Measurements from ENCODE around the gene CHPT1. TPM values are rescaled to one million over a fixed set of nuclear protein-coding genes. Genes with fewer than 3 reads are reported as not detected.

The CHPT1 gene
- polyA plus RNA-seq, 1 donor from 2014 or later, result 20.5 TPM

DNA sequence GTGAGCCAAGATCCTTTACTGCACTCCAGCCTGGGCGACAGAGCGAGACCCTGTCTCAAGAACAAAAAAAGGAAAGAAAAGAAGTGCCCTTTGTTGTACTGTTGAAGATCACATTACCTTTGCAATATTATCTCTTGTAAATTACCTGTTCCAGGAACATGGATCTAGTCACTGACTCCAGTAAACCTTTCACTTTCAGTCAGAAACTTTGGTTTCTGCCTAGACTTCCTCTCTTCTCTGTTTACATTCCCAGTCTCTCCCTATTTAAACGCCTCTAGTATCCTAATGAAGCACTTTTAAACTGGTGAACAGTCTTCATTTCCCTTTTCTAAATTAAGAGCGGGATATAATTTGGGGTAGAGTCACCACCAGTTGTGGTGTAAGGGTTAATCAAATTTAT lies 12.8 kb downstream of the CHPT1 start:
- TF ChIP-seq RAD21 (conservative IDR thresholded peaks at IDR 0.05) (no peak), MXI1 (conservative IDR thresholded peaks at IDR 0.05; ENCODE audit: poor library complexity, severe bottlenecking) (no peak), EP300 (conservative IDR thresholded peaks at IDR 0.05; ENCODE audit: poor library complexity, severe bottlenecking) (no peak), POLR2AphosphoS5 (IDR thresholded peaks at IDR 0.05) (no peak), EZH2 (IDR thresholded peaks at IDR 0.05; ENCODE audit: borderline replicate concordance, insufficient read depth, low read length, poor library complexity, severe bottlenecking) (no peak), TAF1 (IDR thresholded peaks at IDR 0.05; ENCODE audit: low read depth) (no peak), SMC3 (conservative IDR thresholded peaks at IDR 0.05; ENCODE audit: poor library complexity) (no peak)
- no peak overlapping the region for H3K9ac ChIP-seq (ENCODE audit: low read length)
- H4K20me1 ChIP-seq (ENCODE audit: insufficient read depth), result no peaks in the 10 kb centered on the region
- H3K4me3 ChIP-seq (ENCODE audit: low read length), result no peak overlapping the region
- H2AFZ ChIP-seq (ENCODE audit: low read depth, low read length), result no peak overlapping the region
- no peaks in the 10 kb centered on the region for H3K9me2 ChIP-seq (ENCODE audit: insufficient read depth, low read length)
- H3K9me3 ChIP-seq (ENCODE audit: low read length), result no peaks in the 10 kb centered on the region
- H3K4me2 ChIP-seq (ENCODE audit: low read length), result no peak overlapping the region
- no peaks in the 10 kb centered on the region for H3K79me2 ChIP-seq (replicated peaks; ENCODE audit: insufficient read depth, low read length)
- H3F3A ChIP-seq (ENCODE audit: insufficient read depth, low read length, poor library complexity, severe bottlenecking), result no peaks in the 10 kb centered on the region
- no peaks in the 10 kb centered on the region for H3K36me3 ChIP-seq (ENCODE audit: insufficient read depth, low read length)
- no peaks in the 10 kb centered on the region for H3K27me3 ChIP-seq (ENCODE audit: insufficient read depth, low read depth, low read length)
- H3K27ac ChIP-seq (ENCODE audit: low read length), result no peak overlapping the region

DNA sequence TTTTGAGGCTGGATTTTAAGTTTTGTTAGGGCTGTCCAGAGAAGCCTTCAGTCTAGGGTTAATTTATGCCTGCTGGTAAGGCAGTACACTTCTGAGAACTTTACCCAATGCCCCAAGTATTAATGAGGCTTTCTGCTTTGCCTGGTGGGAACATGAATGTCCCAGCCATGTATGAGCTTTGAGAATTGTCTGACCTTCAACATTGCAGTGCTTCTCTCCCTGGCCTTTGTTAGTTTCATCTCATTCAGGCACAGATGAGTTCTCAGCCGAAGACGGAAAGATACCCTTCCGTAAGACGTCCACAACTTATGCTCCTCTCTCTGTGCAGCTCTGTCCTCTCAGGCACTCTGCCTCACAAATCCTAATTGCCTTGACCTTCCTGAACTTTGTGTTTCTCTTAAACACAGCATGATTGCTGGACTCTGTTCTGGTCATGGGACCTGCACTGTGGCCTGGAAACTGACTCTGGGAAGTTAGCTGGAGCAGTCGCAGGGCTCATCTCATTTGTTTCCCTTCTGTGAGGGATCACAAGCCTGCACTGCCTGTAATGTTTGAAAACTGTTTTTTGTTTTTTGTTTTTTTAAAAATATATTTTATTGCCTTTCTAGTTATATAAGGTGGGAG lies 15.7 kb downstream of the CHPT1 start:
- H3K9me3 ChIP-seq (ENCODE audit: low read length), result no peaks in the 10 kb centered on the region
- H3F3A ChIP-seq (ENCODE audit: insufficient read depth, low read length, poor library complexity, severe bottlenecking), result no peaks in the 10 kb centered on the region
- H3K79me2 ChIP-seq (replicated peaks; ENCODE audit: insufficient read depth, low read length), result no peaks in the 10 kb centered on the region
- no peaks in the 10 kb centered on the region for H3K36me3 ChIP-seq (ENCODE audit: insufficient read depth, low read length)
- H3K27me3 ChIP-seq (ENCODE audit: insufficient read depth, low read depth, low read length), result no peaks in the 10 kb centered on the region
- no peak overlapping the region for H3K4me2 ChIP-seq (ENCODE audit: low read length)
- no peaks in the 10 kb centered on the region for H4K20me1 ChIP-seq (ENCODE audit: insufficient read depth)
- H3K27ac ChIP-seq (ENCODE audit: low read length), result no peak overlapping the region
- H3K9me2 ChIP-seq (ENCODE audit: insufficient read depth, low read length), result no peaks in the 10 kb centered on the region
- H3K9ac ChIP-seq (ENCODE audit: low read length), result no peak overlapping the region
- H3K4me3 ChIP-seq (ENCODE audit: low read length), result no peak overlapping the region
- no peak overlapping the region for H2AFZ ChIP-seq (ENCODE audit: low read depth, low read length)
- TF ChIP-seq EP300 (conservative IDR thresholded peaks at IDR 0.05; ENCODE audit: poor library complexity, severe bottlenecking), result no peak
- no peak for TF ChIP-seq TAF1 (IDR thresholded peaks at IDR 0.05; ENCODE audit: low read depth)
- no peak for TF ChIP-seq POLR2AphosphoS5 (IDR thresholded peaks at IDR 0.05)
- TF ChIP-seq, protein P1, sequence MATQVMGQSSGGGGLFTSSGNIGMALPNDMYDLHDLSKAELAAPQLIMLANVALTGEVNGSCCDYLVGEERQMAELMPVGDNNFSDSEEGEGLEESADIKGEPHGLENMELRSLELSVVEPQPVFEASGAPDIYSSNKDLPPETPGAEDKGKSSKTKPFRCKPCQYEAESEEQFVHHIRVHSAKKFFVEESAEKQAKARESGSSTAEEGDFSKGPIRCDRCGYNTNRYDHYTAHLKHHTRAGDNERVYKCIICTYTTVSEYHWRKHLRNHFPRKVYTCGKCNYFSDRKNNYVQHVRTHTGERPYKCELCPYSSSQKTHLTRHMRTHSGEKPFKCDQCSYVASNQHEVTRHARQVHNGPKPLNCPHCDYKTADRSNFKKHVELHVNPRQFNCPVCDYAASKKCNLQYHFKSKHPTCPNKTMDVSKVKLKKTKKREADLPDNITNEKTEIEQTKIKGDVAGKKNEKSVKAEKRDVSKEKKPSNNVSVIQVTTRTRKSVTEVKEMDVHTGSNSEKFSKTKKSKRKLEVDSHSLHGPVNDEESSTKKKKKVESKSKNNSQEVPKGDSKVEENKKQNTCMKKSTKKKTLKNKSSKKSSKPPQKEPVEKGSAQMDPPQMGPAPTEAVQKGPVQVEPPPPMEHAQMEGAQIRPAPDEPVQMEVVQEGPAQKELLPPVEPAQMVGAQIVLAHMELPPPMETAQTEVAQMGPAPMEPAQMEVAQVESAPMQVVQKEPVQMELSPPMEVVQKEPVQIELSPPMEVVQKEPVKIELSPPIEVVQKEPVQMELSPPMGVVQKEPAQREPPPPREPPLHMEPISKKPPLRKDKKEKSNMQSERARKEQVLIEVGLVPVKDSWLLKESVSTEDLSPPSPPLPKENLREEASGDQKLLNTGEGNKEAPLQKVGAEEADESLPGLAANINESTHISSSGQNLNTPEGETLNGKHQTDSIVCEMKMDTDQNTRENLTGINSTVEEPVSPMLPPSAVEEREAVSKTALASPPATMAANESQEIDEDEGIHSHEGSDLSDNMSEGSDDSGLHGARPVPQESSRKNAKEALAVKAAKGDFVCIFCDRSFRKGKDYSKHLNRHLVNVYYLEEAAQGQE (IDR thresholded peaks at IDR 0.05; ENCODE audit: borderline replicate concordance), result no peak

DNA sequence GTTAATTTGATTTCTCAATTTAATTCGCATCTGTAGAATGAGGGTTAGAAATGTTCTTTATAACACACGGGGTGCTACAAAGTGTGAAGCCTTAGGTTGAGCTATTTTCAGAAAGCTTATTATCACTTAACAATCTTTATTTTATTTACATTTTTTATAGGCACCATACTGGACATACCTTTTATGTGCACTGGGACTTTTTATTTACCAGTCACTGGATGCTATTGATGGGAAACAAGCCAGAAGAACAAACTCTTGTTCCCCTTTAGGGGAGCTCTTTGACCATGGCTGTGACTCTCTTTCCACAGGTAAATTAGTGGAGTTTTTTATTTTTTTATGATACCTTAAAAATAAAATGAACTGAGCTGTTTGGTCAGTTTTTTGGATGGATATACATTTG lies 16.5 kb downstream of the CHPT1 start:
- H3K27ac ChIP-seq (ENCODE audit: low read length), result no peak overlapping the region
- no peak overlapping the region for H2AFZ ChIP-seq (ENCODE audit: low read depth, low read length)
- TF ChIP-seq TAF1 (IDR thresholded peaks at IDR 0.05; ENCODE audit: low read depth) (no peak), EZH2 (IDR thresholded peaks at IDR 0.05; ENCODE audit: borderline replicate concordance, insufficient read depth, low read length, poor library complexity, severe bottlenecking) (no peak), RAD21 (conservative IDR thresholded peaks at IDR 0.05) (no peak), EP300 (conservative IDR thresholded peaks at IDR 0.05; ENCODE audit: poor library complexity, severe bottlenecking) (no peak), POLR2AphosphoS5 (IDR thresholded peaks at IDR 0.05) (no peak), SMC3 (conservative IDR thresholded peaks at IDR 0.05; ENCODE audit: poor library complexity) (no peak), MXI1 (conservative IDR thresholded peaks at IDR 0.05; ENCODE audit: poor library complexity, severe bottlenecking) (no peak)
- TF ChIP-seq, protein P2, sequence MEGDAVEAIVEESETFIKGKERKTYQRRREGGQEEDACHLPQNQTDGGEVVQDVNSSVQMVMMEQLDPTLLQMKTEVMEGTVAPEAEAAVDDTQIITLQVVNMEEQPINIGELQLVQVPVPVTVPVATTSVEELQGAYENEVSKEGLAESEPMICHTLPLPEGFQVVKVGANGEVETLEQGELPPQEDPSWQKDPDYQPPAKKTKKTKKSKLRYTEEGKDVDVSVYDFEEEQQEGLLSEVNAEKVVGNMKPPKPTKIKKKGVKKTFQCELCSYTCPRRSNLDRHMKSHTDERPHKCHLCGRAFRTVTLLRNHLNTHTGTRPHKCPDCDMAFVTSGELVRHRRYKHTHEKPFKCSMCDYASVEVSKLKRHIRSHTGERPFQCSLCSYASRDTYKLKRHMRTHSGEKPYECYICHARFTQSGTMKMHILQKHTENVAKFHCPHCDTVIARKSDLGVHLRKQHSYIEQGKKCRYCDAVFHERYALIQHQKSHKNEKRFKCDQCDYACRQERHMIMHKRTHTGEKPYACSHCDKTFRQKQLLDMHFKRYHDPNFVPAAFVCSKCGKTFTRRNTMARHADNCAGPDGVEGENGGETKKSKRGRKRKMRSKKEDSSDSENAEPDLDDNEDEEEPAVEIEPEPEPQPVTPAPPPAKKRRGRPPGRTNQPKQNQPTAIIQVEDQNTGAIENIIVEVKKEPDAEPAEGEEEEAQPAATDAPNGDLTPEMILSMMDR (IDR thresholded peaks at IDR 0.05; ENCODE audit: poor library complexity, severe bottlenecking), result no peak
- TF ChIP-seq, protein P1 (IDR thresholded peaks at IDR 0.05; ENCODE audit: borderline replicate concordance), result no peak
- no peak overlapping the region for H3K4me2 ChIP-seq (ENCODE audit: low read length)
- H3K36me3 ChIP-seq (ENCODE audit: insufficient read depth, low read length), result no peaks in the 10 kb centered on the region
- no peaks in the 10 kb centered on the region for H3K9me2 ChIP-seq (ENCODE audit: insufficient read depth, low read length)
- H3K9ac ChIP-seq (ENCODE audit: low read length), result no peak overlapping the region
- no peaks in the 10 kb centered on the region for H4K20me1 ChIP-seq (ENCODE audit: insufficient read depth)
- H3K4me3 ChIP-seq (ENCODE audit: low read length), result no peak overlapping the region
- no peaks in the 10 kb centered on the region for H3K27me3 ChIP-seq (ENCODE audit: insufficient read depth, low read depth, low read length)
- H3F3A ChIP-seq (ENCODE audit: insufficient read depth, low read length, poor library complexity, severe bottlenecking), result no peaks in the 10 kb centered on the region
- H3K79me2 ChIP-seq (replicated peaks; ENCODE audit: insufficient read depth, low read length), result no peaks in the 10 kb centered on the region
- no peaks in the 10 kb centered on the region for H3K9me3 ChIP-seq (ENCODE audit: low read length)
